Tibial artery (tissue), 4 donors: ENCODE results near the gene OCEL1.
A peak's percentile ranks its signal among the peaks of the same experiment; 100 is the strongest.

ENCODE experiments used
- DNase-seq, 2 donors: peaks; one replicate each; pipeline ENCODE4 v3.0.0-alpha.2; 2019
- H3K27ac ChIP-seq, 2 donors: fragments of 200-600 bp; sonication (generic) in 1 of 2; 1 replicate in 1 of 2; 2 replicates in 1 of 2; pipeline ENCODE4 v1.5.1; 2018 to 2019; ENCODE audit warnings: mild to moderate bottlenecking in 1 of 2
- H3K27me3 ChIP-seq, 2 donors: fragments of 200-600 bp; sonication (generic) in 1 of 2; one replicate each; pipeline versions ENCODE4 v1.5.1 to v1.6.0; 2016 to 2019
- H3K36me3 ChIP-seq, 3 donors: fragments of 200-600 bp; sonication (generic) in 2 of 3; one replicate each; pipeline ENCODE4 v1.5.1; 2016 to 2019; ENCODE audit warnings: mild to moderate bottlenecking in 2 of 3
- H3K4me1 ChIP-seq, 4 donors: fragments of 200-600 bp; sonication (generic) in 2 of 4; 1 replicate in 3 of 4; 2 replicates in 1 of 4; pipeline ENCODE4 v1.5.1; 2016 to 2019
- H3K4me3 ChIP-seq, 2 donors: fragments of 200-600 bp; sonication (generic) in 1 of 2; 1 replicate in 1 of 2; 2 replicates in 1 of 2; pipeline ENCODE4 v1.5.1; 2018 to 2019; ENCODE audit warnings: mild to moderate bottlenecking in 2 of 2
- H3K9me3 ChIP-seq, 3 donors: fragments of 200-600 bp; sonication (generic) in 1 of 3; one replicate each; pipeline ENCODE4 v1.5.1; 2016 to 2019
- CTCF ChIP-seq, 2 experiments: fragments of 200-600 bp in 1 of 2; fragments of 450-650 bp in 1 of 2; IDR thresholded peaks; one replicate each; pipeline ENCODE4 v1.5.1; 2017 to 2019; ENCODE audit warnings: antibody characterized with exemption in 2 of 2, mild to moderate bottlenecking in 1 of 2, moderate library complexity in 1 of 2
- intact Hi-C: fragments of 100-400 bp; cut with DNase I; formaldehyde crosslinking; loops from one replicate; pipeline ENCODE4 v1.15.0; 2023; ENCODE audit warnings: low total_unique reads

Gene OCEL1

DNA sequence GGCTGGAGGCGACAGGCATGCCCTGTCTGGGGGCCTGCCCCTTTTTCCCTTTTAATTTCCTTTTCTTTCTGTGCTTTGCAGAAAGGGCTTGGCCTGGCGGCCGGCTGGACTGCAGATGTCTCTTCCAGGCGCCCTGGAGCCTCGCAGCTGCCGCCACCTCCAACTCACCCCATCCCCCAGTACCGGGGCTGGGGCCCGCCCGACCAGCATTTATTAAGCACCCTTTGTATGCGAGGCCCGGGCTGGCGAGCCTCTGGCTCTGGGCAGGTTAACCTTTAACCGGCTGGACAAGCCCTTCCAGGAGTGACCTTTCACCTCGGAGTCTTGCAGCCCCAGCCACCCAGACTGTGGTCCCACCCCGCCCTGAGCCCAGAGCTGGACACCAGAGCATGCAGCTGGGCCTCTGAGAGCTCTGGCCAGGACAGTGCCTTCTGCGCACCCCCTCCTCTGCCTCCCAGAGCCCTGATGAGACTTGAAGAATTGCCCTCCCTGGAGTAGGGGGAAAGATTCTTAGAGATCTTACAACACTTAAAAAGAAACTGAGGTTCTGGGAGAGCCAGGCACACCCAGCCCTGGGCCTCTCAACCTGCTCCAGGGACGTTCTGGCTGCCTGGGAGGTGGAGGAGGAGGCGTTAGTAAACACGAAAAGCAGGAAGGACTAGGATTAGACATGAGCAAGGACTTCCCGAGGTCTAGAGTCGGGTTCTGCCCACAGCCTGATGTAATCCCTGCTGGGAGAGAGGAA lies 20.8 kb downstream of the OCEL1 start:
- no peaks in the 10 kb centered on the region for H3K36me3 ChIP-seq
- H3K9me3 ChIP-seq = no peaks in the 10 kb centered on the region
- H3K27me3 ChIP-seq = no peaks in the 10 kb centered on the region
- H3K4me1 ChIP-seq = peaks cover 0 to 42% (median 26%) of the 10 kb centered on the region in 4 donors
- no peak for DNase-seq
- TF ChIP-seq CTCF (IDR thresholded peaks at IDR 0.05) = no peak
- intact Hi-C loops = no loop called here
- H3K27ac ChIP-seq = peak overlapping the region; percentile 71 to 77
- peak overlapping the region; percentile 86 to 89 for H3K4me3 ChIP-seq

DNA sequence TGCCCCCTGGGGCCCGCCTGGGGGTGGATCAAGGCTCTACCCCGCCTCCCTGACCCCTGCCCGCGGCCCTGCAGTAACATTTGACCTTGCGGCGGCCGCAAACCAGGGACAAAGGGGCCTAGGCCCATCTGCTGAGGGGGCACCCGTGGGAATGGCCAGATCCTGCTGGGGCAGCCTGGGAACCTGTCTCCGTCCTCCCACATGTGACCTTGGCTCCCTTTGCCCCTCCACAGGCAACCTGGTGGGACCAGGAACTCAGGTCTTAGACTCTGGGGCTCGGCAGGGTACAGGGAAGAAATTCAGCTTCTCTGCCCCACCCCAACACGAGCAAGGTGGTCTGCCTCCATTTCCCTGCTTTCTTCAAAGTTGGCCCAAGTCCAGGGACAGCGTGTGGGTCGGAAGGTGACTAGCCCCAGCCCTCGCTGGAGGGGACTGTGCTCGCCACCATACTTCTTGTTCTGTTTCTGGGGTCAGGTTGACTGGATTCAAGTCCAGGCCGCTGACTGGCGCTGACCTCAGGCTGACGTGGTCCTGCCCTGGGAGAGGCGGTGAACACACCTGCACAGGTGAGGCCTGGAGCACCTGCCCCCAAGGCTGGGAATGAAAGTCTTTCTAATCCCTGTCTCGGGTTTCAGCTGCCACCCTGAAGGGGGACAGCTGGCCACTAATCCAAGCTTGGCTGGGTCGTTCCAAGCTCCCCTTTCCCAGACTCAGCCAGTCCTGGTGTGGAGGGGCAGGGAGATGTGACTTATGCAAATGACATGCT lies 22.2 kb downstream of the OCEL1 start:
- DNase-seq = no peak
- no peaks in the 10 kb centered on the region for H3K9me3 ChIP-seq
- intact Hi-C loops = no loop called here
- no peak for TF ChIP-seq CTCF (IDR thresholded peaks at IDR 0.05)
- H3K4me1 ChIP-seq = peaks cover 0 to 28% (median 13%) of the 10 kb centered on the region in 4 donors
- H3K27ac ChIP-seq = peak overlapping the region in 1 of 2 donors; percentile 24
- H3K27me3 ChIP-seq = no peaks in the 10 kb centered on the region
- no peak overlapping the region for H3K4me3 ChIP-seq
- no peaks in the 10 kb centered on the region for H3K36me3 ChIP-seq

GRCh38 chr19:17249887-17250548 lies 24.0 kb downstream of the OCEL1 start:
- Histone ChIP-seq H3K9me3 (no peaks in the 10 kb centered on the region), H3K4me3 (no peak overlapping the region), H3K4me1 (peaks cover 0 to 18% (median 7%) of the 10 kb centered on the region in 4 donors), H3K27ac (no peak overlapping the region), H3K27me3 (no peaks in the 10 kb centered on the region), H3K36me3 (no peaks in the 10 kb centered on the region)
- no peak for DNase-seq
- no peak for TF ChIP-seq CTCF (IDR thresholded peaks at IDR 0.05)
- intact Hi-C loops = no loop called here

DNA sequence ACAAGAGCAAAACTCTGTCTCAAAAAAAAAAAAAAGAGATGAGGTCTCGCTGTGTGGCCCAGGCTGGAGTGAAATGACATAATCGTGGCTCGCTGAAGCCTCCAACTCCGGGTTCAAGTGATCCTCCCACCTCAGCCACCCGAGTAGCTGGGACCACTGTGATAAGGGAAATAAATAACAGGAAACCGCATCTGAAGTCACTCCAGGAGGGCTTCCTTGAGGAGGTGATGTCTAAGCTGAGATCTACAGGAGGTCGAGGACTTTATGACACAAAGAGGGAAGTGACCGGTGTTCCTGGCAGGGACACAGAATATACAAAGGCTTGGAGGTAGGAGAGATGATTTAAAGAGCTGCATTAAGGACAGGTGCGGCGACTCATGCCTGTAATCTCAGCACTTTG lies 28.6 kb downstream of the OCEL1 start:
- DNase-seq = no peak
- Histone ChIP-seq H3K4me1 (peaks cover 0 to under 1% (median 0%) of the 10 kb centered on the region in 4 donors), H3K27ac (no peak overlapping the region), H3K4me3 (no peak overlapping the region), H3K36me3 (no peaks in the 10 kb centered on the region), H3K9me3 (peaks cover 0 to 6% (median 0%) of the 10 kb centered on the region in 3 donors), H3K27me3 (no peaks in the 10 kb centered on the region)
- intact Hi-C loops = no loop called here
- TF ChIP-seq CTCF (IDR thresholded peaks at IDR 0.05) = no peak

- no peak overlapping the region for H3K27ac ChIP-seq
- no peak for TF ChIP-seq CTCF (IDR thresholded peaks at IDR 0.05)
These were observed 29.2 kb downstream of the OCEL1 start for GRCh38 chr19:17255150-17255621.

More at GRCh38 chr19:17255150-17255621, 29.2 kb downstream of the OCEL1 start:
- Histone ChIP-seq H3K36me3 (no peaks in the 10 kb centered on the region), H3K4me1 (no peaks in the 10 kb centered on the region), H3K9me3 (peaks cover 0 to 9% (median 0%) of the 10 kb centered on the region in 3 donors), H3K27me3 (no peaks in the 10 kb centered on the region), H3K4me3 (no peak overlapping the region)
- intact Hi-C loops = no loop called here
- DNase-seq = no peak
